OCI-LY3 (cell line): Measurements from ENCODE around the gene CMTM4.

Experiments
- EZH2phosphoT487 ChIP-seq: fragments of 200-600 bp; shearing (Covaris generic); IDR thresholded peaks from 2 replicates; pipeline ENCODE4 v1.6.1; 2018; ENCODE audit warnings: antibody characterized with exemption, mixed run types, low read depth
- TF ChIP-seq, protein P1 (sequence below): fragments of 200-600, 300-600 bp; sonication (generic); IDR thresholded peaks from 2 replicates; pipeline ENCODE4 v1.5.1; 2014; ENCODE audit warnings: antibody characterized with exemption, low read length, low read depth

DNA sequence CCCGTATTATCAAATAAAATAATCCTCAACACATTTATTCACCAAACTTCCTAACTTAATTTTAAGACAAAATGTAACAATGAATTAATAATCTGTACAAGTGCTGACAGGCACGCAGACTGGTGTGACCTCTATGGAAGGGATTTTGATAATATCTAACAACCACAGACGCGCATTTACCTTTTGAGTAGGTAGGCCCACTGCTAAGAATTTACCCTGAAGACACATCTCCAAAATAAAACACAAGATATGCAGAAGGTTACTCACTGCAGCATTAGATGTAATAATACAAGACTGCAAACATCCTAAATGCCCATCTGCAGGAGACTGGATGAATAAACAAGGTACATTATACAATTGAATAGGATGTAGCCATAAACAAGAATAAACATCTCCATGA is 22.7 kb upstream of the CMTM4 start:
- TF ChIP-seq, protein P1, sequence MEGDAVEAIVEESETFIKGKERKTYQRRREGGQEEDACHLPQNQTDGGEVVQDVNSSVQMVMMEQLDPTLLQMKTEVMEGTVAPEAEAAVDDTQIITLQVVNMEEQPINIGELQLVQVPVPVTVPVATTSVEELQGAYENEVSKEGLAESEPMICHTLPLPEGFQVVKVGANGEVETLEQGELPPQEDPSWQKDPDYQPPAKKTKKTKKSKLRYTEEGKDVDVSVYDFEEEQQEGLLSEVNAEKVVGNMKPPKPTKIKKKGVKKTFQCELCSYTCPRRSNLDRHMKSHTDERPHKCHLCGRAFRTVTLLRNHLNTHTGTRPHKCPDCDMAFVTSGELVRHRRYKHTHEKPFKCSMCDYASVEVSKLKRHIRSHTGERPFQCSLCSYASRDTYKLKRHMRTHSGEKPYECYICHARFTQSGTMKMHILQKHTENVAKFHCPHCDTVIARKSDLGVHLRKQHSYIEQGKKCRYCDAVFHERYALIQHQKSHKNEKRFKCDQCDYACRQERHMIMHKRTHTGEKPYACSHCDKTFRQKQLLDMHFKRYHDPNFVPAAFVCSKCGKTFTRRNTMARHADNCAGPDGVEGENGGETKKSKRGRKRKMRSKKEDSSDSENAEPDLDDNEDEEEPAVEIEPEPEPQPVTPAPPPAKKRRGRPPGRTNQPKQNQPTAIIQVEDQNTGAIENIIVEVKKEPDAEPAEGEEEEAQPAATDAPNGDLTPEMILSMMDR, result no peak
- TF ChIP-seq EZH2phosphoT487, result no peak
